ENCODE results near the gene DRGX. TPM values are rescaled to one million over a fixed set of nuclear protein-coding genes. Genes with fewer than 3 reads are reported as not detected.

Gene DRGX
- total and polyA plus RNA-seq, 7 donors, result 0.04 TPM; not detected in 6

DNA sequence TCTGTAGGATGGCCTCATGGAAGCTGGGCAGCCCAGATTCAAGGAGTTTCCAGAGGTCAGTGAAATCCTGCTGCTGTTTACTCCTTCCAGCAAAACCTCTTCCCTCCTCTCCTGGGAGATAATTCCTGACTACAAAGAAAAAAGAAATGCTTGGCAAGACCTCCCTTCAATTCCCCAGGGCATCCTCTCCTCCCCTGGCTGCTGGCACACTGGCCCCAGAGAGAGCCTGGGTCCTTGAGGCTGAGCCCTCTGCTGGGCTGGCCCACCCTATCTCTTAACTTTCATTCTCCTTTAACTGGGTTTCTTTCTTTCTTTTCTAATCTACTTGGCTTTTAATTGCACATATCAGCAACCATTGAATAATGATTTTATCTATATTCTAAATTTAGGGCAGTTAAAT, 7.7 kb downstream of the DRGX start:
- Histone ChIP-seq H3K9me3 (no peaks in the 10 kb centered on the region), H3K36me3 (ENCODE audit: insufficient read depth in 1 of 2, low read depth in 1 of 2) (no peaks in the 10 kb centered on the region), H3K27ac (no peak overlapping the region), H3K27me3 (ENCODE audit: insufficient read depth in 3 of 3, low read length in 2 of 3) (peaks cover 0 to 36% (median 2%) of the 10 kb centered on the region in 3 donors), H3K4me1 (no peaks in the 10 kb centered on the region), H3K4me3 (no peak overlapping the region)
- TF ChIP-seq, protein P1, sequence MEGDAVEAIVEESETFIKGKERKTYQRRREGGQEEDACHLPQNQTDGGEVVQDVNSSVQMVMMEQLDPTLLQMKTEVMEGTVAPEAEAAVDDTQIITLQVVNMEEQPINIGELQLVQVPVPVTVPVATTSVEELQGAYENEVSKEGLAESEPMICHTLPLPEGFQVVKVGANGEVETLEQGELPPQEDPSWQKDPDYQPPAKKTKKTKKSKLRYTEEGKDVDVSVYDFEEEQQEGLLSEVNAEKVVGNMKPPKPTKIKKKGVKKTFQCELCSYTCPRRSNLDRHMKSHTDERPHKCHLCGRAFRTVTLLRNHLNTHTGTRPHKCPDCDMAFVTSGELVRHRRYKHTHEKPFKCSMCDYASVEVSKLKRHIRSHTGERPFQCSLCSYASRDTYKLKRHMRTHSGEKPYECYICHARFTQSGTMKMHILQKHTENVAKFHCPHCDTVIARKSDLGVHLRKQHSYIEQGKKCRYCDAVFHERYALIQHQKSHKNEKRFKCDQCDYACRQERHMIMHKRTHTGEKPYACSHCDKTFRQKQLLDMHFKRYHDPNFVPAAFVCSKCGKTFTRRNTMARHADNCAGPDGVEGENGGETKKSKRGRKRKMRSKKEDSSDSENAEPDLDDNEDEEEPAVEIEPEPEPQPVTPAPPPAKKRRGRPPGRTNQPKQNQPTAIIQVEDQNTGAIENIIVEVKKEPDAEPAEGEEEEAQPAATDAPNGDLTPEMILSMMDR (IDR thresholded peaks at IDR 0.05), result no peak
- DNase-seq (no peak), ATAC-seq (no peak)
- intact Hi-C loops (cut with DNase I), result no loop called here

DNA sequence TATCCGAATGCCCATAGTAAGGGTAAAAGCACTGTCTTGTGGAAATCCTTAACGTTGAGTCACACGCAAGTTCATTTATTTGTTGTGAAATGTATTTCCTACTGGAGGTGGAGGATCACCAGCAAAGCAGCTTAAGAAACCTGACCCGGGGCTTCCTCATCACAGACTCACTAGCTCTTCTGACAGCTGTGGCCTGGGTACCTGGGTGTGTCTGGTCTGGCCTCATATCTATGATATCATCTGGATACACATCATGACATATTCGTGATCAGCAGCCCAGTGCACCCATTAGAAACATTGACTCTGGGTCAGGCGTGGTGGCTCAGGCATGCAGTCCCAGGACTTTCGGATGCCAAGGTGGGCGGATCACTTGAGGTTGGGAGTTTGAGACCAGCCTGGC, 8.8 kb downstream of the DRGX start:
- no peaks in the 10 kb centered on the region for H3K36me3 ChIP-seq (ENCODE audit: insufficient read depth in 1 of 2, low read depth in 1 of 2)
- H3K27ac ChIP-seq, result no peak overlapping the region
- 77 to 86% (median 83%) methylated on average over 8 of the region's 8 CpGs for WGBS, 3 donors
- H3K9me3 ChIP-seq, result no peaks in the 10 kb centered on the region
- intact Hi-C loops (cut with DNase I), result no loop called here
- ATAC-seq, result no peak
- no peaks in the 10 kb centered on the region for H3K4me1 ChIP-seq
- TF ChIP-seq, protein P1 (IDR thresholded peaks at IDR 0.05), result no peak
- DNase-seq, result no peak
- H3K4me3 ChIP-seq, result no peak overlapping the region
- H3K27me3 ChIP-seq (ENCODE audit: insufficient read depth in 3 of 3, low read length in 2 of 3), result peaks cover 0 to 30% (median 2%) of the 10 kb centered on the region in 3 donors

DNA sequence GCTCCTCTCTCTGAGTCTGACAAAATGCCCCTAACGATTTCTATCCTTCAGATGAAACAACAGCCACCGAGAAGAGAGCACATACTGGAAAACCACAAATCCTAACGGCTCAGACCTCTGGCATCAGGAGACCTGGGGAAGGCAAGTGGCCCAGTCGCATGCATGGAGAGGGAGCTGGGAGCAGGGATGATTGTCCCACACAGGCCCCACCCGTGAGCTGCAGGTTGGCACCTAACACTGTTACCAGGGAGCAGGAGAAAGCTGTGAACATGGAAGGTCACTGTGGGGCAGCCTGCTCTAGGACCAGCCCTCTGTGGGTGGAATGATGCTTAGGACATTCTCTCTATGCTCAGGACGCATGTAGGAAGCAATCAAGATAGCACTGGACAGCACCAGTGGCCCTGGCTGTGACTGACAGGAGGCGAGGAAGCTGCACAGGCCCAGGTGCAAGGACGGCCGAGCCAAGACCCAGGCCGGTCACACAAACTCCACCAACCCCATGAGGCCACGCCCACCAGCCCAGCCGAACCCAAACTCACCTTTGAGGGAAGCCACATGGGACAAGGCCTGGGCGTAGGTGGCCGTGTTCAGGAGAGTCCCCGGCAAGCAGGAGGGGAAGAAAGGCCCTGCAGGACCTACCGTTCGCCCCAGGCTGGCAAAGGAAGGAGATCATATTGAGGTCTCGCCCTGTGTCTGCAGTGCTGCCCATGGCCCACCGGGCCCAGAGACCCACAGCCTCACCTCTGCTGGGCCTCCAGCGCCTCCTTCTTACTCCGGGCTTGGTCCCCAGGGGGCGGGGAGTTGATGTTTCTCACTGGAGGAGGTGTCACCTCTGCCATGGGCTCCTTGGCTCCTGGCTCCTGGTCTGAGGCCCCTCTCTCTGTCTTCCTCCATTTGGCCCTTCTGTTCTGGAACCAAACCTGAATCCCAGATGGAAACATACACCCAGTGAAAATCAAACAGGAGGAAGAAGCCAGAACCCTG, 9.7 kb downstream of the DRGX start:
- intact Hi-C loops (cut with DNase I), result no loop called here
- DNase-seq, result no peak
- Histone ChIP-seq H3K27me3 (ENCODE audit: insufficient read depth in 3 of 3, low read length in 2 of 3) (peaks cover 0 to 23% (median 0%) of the 10 kb centered on the region in 3 donors), H3K9me3 (no peaks in the 10 kb centered on the region), H3K36me3 (ENCODE audit: insufficient read depth in 1 of 2, low read depth in 1 of 2) (no peaks in the 10 kb centered on the region), H3K4me1 (no peaks in the 10 kb centered on the region), H3K27ac (no peak overlapping the region), H3K4me3 (no peak overlapping the region)
- no peak for ATAC-seq
- 71 to 74% (median 71%) methylated on average over 19 to 22 of the region's 22 CpGs for WGBS, 3 donors
- TF ChIP-seq, protein P1 (IDR thresholded peaks at IDR 0.05), result no peak

DNA sequence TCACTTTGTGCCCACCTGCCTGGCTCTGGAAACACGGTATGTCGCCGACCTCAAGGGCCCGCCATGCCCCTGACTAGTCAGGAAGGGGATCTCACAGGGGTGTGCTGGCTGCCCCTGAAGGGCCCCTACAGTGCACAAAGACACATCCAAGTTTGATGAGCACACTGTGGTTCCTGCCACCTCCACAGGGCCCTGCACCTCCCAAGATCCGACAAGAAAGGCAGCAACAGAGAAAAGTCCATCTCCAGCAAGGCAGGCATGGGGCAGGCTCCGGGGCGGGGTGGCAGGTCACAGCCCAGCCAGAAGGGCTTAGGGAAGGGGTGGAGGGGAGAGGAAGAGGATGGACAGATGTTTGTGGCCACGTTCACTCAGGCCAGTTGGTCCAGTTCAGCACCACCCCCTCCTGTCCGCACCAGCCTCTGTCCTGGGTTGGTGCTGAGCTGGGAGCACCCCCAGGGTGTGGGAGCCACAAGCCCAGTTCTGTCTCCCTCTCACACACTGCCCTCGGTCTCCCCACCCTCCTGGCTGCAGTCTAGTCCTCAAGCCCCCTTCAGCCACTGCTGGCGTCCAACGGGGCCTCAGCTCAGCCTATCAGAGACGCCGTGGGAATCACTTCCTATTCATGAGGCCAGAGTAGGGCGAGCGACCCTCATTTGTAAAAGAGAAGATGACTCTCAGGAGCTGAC, 11.5 kb downstream of the DRGX start:
- DNase-seq, result no peak

More for the DNA sequence above, 11.5 kb downstream of the DRGX start:
- no peaks in the 10 kb centered on the region for H3K36me3 ChIP-seq (ENCODE audit: insufficient read depth in 1 of 2, low read depth in 1 of 2)
- no peak for ATAC-seq
- H3K4me1 ChIP-seq, result no peaks in the 10 kb centered on the region
- intact Hi-C loops (cut with DNase I), result no loop called here
- no peak overlapping the region for H3K27ac ChIP-seq
- H3K27me3 ChIP-seq (ENCODE audit: insufficient read depth in 3 of 3, low read length in 2 of 3), result peaks cover 0 to 13% (median 0%) of the 10 kb centered on the region in 3 donors
- no peak overlapping the region for H3K4me3 ChIP-seq
- TF ChIP-seq, protein P1 (IDR thresholded peaks at IDR 0.05), result no peak
- WGBS, 3 donors, result 64 to 70% (median 65%) methylated on average over 14 to 16 of the region's 16 CpGs
- H3K9me3 ChIP-seq, result no peaks in the 10 kb centered on the region

Data from psoas muscle (tissue), 8 donors.